Esophagus squamous epithelium (tissue), 4 donors: ENCODE data around the gene LMNA.
A peak's percentile ranks its signal among the peaks of the same experiment; 100 is the strongest.

Experiments
- POLR2A ChIP-seq, 4 donors: fragments of 450-650 bp; IDR thresholded peaks; one replicate each; pipeline ENCODE4 v1.6.1; 2017; ENCODE audit warnings: antibody characterized with exemption in 4 of 4, mild to moderate bottlenecking in 4 of 4, moderate library complexity in 3 of 4
- TF ChIP-seq, protein P1 (sequence below), 6 experiments: fragments of 450-650 bp in 4 of 6; fragments of 200-600 bp in 2 of 6; sonication (generic) in 2 of 6; IDR thresholded peaks; one replicate each; pipeline ENCODE4 v1.5.1; 2016 to 2019; ENCODE audit warnings: antibody characterized with exemption in 6 of 6, mild to moderate bottlenecking in 4 of 6, moderate library complexity in 4 of 6

- no peak for TF ChIP-seq POLR2A (IDR thresholded peaks at IDR 0.05)
- TF ChIP-seq, protein P1, sequence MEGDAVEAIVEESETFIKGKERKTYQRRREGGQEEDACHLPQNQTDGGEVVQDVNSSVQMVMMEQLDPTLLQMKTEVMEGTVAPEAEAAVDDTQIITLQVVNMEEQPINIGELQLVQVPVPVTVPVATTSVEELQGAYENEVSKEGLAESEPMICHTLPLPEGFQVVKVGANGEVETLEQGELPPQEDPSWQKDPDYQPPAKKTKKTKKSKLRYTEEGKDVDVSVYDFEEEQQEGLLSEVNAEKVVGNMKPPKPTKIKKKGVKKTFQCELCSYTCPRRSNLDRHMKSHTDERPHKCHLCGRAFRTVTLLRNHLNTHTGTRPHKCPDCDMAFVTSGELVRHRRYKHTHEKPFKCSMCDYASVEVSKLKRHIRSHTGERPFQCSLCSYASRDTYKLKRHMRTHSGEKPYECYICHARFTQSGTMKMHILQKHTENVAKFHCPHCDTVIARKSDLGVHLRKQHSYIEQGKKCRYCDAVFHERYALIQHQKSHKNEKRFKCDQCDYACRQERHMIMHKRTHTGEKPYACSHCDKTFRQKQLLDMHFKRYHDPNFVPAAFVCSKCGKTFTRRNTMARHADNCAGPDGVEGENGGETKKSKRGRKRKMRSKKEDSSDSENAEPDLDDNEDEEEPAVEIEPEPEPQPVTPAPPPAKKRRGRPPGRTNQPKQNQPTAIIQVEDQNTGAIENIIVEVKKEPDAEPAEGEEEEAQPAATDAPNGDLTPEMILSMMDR (IDR thresholded peaks at IDR 0.05), result peak in 2 of 6 experiments; percentile 18 to 20
These were observed 12.4 kb downstream of the LMNA start for GRCh38 chr1:156126630-156127534.
